Vagina (tissue), 2 donors: Measurements from ENCODE around the gene GPR52.

Source experiments
- CTCF ChIP-seq, 3 experiments: fragments of 450-650 bp in 2 of 3; fragments of 200-600 bp in 1 of 3; sonication (generic) in 1 of 3; IDR thresholded peaks; one replicate each; pipeline ENCODE4 v1.5.1; 2017 to 2019; ENCODE audit warnings: antibody characterized with exemption in 3 of 3, mild to moderate bottlenecking in 2 of 3, moderate library complexity in 2 of 3
- POLR2A ChIP-seq, 2 donors: fragments of 450-650 bp; IDR thresholded peaks; one replicate each; pipeline ENCODE4 v1.6.1; 2017; ENCODE audit warnings: antibody characterized with exemption in 2 of 2, mild to moderate bottlenecking in 2 of 2, moderate library complexity in 2 of 2
- POLR2AphosphoS5 ChIP-seq, 2 donors: sonication (generic); formaldehyde crosslinking; IDR thresholded peaks; one replicate each; pipeline ENCODE4 v1.9.0; 2017; ENCODE audit warnings: antibody characterized with exemption in 2 of 2, mild to moderate bottlenecking in 2 of 2, low read depth in 1 of 2; ENCODE audit not compliant: insufficient read depth in 1 of 2

- TF ChIP-seq CTCF (IDR thresholded peaks at IDR 0.05) (no peak), POLR2A (IDR thresholded peaks at IDR 0.05) (no peak), POLR2AphosphoS5 (IDR thresholded peaks at IDR 0.05; ENCODE audit: insufficient read depth in 1 of 2, low read depth in 1 of 2) (no peak)
Observed at GRCh38 chr1:174425121-174425520, 22.6 kb upstream of the GPR52 start.
